ENCODE measurements around the gene CYS1. TPM values are rescaled to one million over a fixed set of nuclear protein-coding genes. Genes with fewer than 3 reads are reported as not detected.

Gene CYS1
- polyA plus RNA-seq, 1 donor from 2014 or later, result not detected

DNA sequence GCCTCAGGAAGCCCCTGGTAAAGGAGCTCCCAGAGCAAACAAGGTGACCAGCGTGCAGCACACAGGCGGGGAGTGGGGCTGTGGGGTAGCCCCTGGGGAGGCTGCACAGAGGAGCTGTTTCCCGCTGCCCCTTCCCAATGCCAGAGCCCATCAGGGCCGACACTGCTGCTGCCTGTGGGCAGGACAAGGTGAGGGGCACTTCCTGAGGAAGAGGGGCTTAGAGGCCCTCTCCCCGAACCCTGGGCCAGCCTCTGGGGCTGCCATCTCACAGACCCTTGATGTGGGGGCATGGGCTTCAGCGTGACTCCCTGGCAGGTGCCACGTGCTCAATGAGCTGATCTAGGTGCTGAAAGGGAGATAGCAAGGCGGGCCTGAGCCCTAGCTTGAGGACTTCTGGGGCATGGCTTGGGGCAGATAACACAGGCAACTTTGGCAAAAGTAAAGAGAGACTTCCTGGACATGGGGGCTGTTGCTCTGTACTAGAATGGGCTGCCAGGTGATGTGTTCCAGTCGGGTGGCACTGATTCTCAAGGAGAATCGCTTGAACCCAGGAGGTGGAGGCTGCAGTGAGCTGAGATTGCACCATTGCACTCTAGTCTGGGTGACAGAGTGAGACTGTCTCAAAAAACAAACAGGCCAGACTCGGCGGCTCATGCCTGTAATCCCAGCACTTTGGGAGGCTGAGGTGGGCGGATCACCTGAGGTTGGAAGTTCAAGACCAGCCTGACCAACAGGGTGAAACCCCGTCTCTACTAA lies 46.8 kb downstream of the CYS1 start:
- no peak overlapping the region for H3K4me2 ChIP-seq (ENCODE audit: low read length)
- H4K20me1 ChIP-seq (ENCODE audit: insufficient read depth), result no peaks in the 10 kb centered on the region
- H3K27ac ChIP-seq (ENCODE audit: low read length), result no peak overlapping the region
- H3K9me3 ChIP-seq (ENCODE audit: low read length), result no peaks in the 10 kb centered on the region
- H3K27me3 ChIP-seq (ENCODE audit: insufficient read depth, low read depth, low read length), result no peaks in the 10 kb centered on the region
- TF ChIP-seq MXI1 (conservative IDR thresholded peaks at IDR 0.05; ENCODE audit: poor library complexity, severe bottlenecking) (no peak), RAD21 (conservative IDR thresholded peaks at IDR 0.05) (no peak), EP300 (conservative IDR thresholded peaks at IDR 0.05; ENCODE audit: poor library complexity, severe bottlenecking) (no peak), EZH2 (IDR thresholded peaks at IDR 0.05; ENCODE audit: borderline replicate concordance, insufficient read depth, low read length, poor library complexity, severe bottlenecking) (no peak)
- TF ChIP-seq, protein P1, sequence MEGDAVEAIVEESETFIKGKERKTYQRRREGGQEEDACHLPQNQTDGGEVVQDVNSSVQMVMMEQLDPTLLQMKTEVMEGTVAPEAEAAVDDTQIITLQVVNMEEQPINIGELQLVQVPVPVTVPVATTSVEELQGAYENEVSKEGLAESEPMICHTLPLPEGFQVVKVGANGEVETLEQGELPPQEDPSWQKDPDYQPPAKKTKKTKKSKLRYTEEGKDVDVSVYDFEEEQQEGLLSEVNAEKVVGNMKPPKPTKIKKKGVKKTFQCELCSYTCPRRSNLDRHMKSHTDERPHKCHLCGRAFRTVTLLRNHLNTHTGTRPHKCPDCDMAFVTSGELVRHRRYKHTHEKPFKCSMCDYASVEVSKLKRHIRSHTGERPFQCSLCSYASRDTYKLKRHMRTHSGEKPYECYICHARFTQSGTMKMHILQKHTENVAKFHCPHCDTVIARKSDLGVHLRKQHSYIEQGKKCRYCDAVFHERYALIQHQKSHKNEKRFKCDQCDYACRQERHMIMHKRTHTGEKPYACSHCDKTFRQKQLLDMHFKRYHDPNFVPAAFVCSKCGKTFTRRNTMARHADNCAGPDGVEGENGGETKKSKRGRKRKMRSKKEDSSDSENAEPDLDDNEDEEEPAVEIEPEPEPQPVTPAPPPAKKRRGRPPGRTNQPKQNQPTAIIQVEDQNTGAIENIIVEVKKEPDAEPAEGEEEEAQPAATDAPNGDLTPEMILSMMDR (IDR thresholded peaks at IDR 0.05; ENCODE audit: poor library complexity, severe bottlenecking), result no peak
- H3K9me2 ChIP-seq (ENCODE audit: insufficient read depth, low read length), result no peaks in the 10 kb centered on the region
- H3K36me3 ChIP-seq (ENCODE audit: insufficient read depth, low read length), result no peaks in the 10 kb centered on the region
- no peak overlapping the region for H3K4me3 ChIP-seq (ENCODE audit: low read length)
- H3K79me2 ChIP-seq (replicated peaks; ENCODE audit: insufficient read depth, low read length), result no peaks in the 10 kb centered on the region
- no peak overlapping the region for H3K9ac ChIP-seq (ENCODE audit: low read length)
- no peaks in the 10 kb centered on the region for H3F3A ChIP-seq (ENCODE audit: insufficient read depth, low read length, poor library complexity, severe bottlenecking)
- no peak overlapping the region for H2AFZ ChIP-seq (ENCODE audit: low read depth, low read length)

- no peak overlapping the region for H3K4me3 ChIP-seq (ENCODE audit: low read length)
- H4K20me1 ChIP-seq (ENCODE audit: insufficient read depth), result no peaks in the 10 kb centered on the region
- H3K9me3 ChIP-seq (ENCODE audit: low read length), result no peaks in the 10 kb centered on the region
- no peaks in the 10 kb centered on the region for H3F3A ChIP-seq (ENCODE audit: insufficient read depth, low read length, poor library complexity, severe bottlenecking)
- H3K9ac ChIP-seq (ENCODE audit: low read length), result no peak overlapping the region
- no peak overlapping the region for H3K4me2 ChIP-seq (ENCODE audit: low read length)
- H3K9me2 ChIP-seq (ENCODE audit: insufficient read depth, low read length), result no peaks in the 10 kb centered on the region
- TF ChIP-seq SMC3 (conservative IDR thresholded peaks at IDR 0.05; ENCODE audit: poor library complexity) (no peak), POLR2AphosphoS5 (IDR thresholded peaks at IDR 0.05) (no peak), RAD21 (conservative IDR thresholded peaks at IDR 0.05) (no peak), EP300 (conservative IDR thresholded peaks at IDR 0.05; ENCODE audit: poor library complexity, severe bottlenecking) (no peak), MXI1 (conservative IDR thresholded peaks at IDR 0.05; ENCODE audit: poor library complexity, severe bottlenecking) (no peak)
- TF ChIP-seq, protein P1 (IDR thresholded peaks at IDR 0.05; ENCODE audit: poor library complexity, severe bottlenecking), result no peak
- TF ChIP-seq, protein P2, sequence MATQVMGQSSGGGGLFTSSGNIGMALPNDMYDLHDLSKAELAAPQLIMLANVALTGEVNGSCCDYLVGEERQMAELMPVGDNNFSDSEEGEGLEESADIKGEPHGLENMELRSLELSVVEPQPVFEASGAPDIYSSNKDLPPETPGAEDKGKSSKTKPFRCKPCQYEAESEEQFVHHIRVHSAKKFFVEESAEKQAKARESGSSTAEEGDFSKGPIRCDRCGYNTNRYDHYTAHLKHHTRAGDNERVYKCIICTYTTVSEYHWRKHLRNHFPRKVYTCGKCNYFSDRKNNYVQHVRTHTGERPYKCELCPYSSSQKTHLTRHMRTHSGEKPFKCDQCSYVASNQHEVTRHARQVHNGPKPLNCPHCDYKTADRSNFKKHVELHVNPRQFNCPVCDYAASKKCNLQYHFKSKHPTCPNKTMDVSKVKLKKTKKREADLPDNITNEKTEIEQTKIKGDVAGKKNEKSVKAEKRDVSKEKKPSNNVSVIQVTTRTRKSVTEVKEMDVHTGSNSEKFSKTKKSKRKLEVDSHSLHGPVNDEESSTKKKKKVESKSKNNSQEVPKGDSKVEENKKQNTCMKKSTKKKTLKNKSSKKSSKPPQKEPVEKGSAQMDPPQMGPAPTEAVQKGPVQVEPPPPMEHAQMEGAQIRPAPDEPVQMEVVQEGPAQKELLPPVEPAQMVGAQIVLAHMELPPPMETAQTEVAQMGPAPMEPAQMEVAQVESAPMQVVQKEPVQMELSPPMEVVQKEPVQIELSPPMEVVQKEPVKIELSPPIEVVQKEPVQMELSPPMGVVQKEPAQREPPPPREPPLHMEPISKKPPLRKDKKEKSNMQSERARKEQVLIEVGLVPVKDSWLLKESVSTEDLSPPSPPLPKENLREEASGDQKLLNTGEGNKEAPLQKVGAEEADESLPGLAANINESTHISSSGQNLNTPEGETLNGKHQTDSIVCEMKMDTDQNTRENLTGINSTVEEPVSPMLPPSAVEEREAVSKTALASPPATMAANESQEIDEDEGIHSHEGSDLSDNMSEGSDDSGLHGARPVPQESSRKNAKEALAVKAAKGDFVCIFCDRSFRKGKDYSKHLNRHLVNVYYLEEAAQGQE (IDR thresholded peaks at IDR 0.05; ENCODE audit: borderline replicate concordance), result no peak
- no peak overlapping the region for H3K27ac ChIP-seq (ENCODE audit: low read length)
- no peaks in the 10 kb centered on the region for H3K36me3 ChIP-seq (ENCODE audit: insufficient read depth, low read length)
- no peaks in the 10 kb centered on the region for H3K79me2 ChIP-seq (replicated peaks; ENCODE audit: insufficient read depth, low read length)
- H2AFZ ChIP-seq (ENCODE audit: low read depth, low read length), result no peak overlapping the region
- no peaks in the 10 kb centered on the region for H3K27me3 ChIP-seq (ENCODE audit: insufficient read depth, low read depth, low read length)
Observed at GRCh38 chr2:10032746-10033105, 47.5 kb downstream of the CYS1 start.

All from neural cell (in vitro differentiated cells).